Transverse colon (tissue), 4 donors: Measurements from ENCODE around the gene WWOX. TPM values are rescaled to one million over a fixed set of nuclear protein-coding genes. Genes with fewer than 3 reads are reported as not detected.
"Not testable (repeated sequence)": the region's sequence is repeated elsewhere in the genome, so short reads cannot be mapped to it uniquely, and the experiment has no call there.

Experiments
- DNase-seq: peaks from one replicate; pipeline ENCODE4 v3.0.0-alpha.2; 2019
- H3K27ac ChIP-seq, 4 donors: fragments of 200-600 bp; sonication (generic); 2 replicates each; pipeline ENCODE4 v1.5.1; 2016 to 2018; ENCODE audit warnings: inconsistent platforms in 4 of 4
- H3K27me3 ChIP-seq: fragments of 200-600 bp; sonication (generic); 2 replicates; pipeline ENCODE4 v1.5.1; 2017; ENCODE audit warnings: inconsistent platforms
- H3K36me3 ChIP-seq, 4 donors: fragments of 200-600 bp; sonication (generic); 2 replicates each; pipeline ENCODE4 v1.5.1; 2017 to 2019; ENCODE audit warnings: inconsistent platforms in 4 of 4
- H3K4me1 ChIP-seq, 4 donors: fragments of 200-600 bp; sonication (generic); 2 replicates each; pipeline ENCODE4 v1.5.1; 2017 to 2020; ENCODE audit warnings: inconsistent platforms in 4 of 4
- H3K4me3 ChIP-seq, 4 donors: fragments of 200-600 bp; sonication (generic); 1 replicate in 1 of 4; 2 replicates in 3 of 4; pipeline versions ENCODE4 v1.5.1 to v1.6.1; 2017 to 2019; ENCODE audit warnings: inconsistent platforms in 4 of 4
- H3K9me3 ChIP-seq, 2 donors: fragments of 200-600 bp; sonication (generic); 2 replicates each; pipeline ENCODE4 v1.5.1; 2017 to 2019; ENCODE audit warnings: inconsistent platforms in 2 of 2
- CTCF ChIP-seq, 5 experiments: fragments of 200-600 bp in 3 of 5; fragments of 450-650 bp in 2 of 5; sonication (generic) in 3 of 5; IDR thresholded peaks; 1 replicate in 2 of 5; 2 replicates in 3 of 5; pipeline ENCODE4 v1.5.1; 2016 to 2017; ENCODE audit warnings: antibody characterized with exemption in 5 of 5, inconsistent platforms in 3 of 5, mild to moderate bottlenecking in 2 of 5, moderate library complexity in 1 of 5
- EP300 ChIP-seq: sonication (generic); formaldehyde crosslinking; IDR thresholded peaks from one replicate; pipeline ENCODE4 v1.6.1; 2017; ENCODE audit warnings: antibody characterized with exemption, low read depth
- POLR2A ChIP-seq: fragments of 450-650 bp; IDR thresholded peaks from one replicate; pipeline ENCODE4 v1.6.1; 2016; ENCODE audit warnings: antibody characterized with exemption, mild to moderate bottlenecking, moderate library complexity
- POLR2AphosphoS5 ChIP-seq, 3 donors: sonication (generic); formaldehyde crosslinking; IDR thresholded peaks; one replicate each; pipeline ENCODE4 v1.6.1; 2016; ENCODE audit warnings: antibody characterized with exemption in 3 of 3
- WGBS, 2 donors: methylation state at CpG; one replicate each; pipeline ENCODE4 v1.1.5; 2018; ENCODE audit warnings: low coverage in 1 of 2; 5-methylcytosine and 5-hydroxymethylcytosine counted together
- in situ Hi-C, 4 donors: fragments of 200-750 bp; cut with MboI; loops; one replicate each; pipeline versions ENCODE4 v1.15.0 to v1.15.1; 2017; ENCODE audit warnings: low sequenced_read_pairs in 3 of 4, low pct_ligation_motif_present in 1 of 4, low pct_unique_long_range_greater_than_20kb in 1 of 4
- intact Hi-C: fragments of 100-400 bp; cut with DNase I; formaldehyde crosslinking; loops from one replicate; pipeline ENCODE4 v1.15.1; 2023; ENCODE audit warnings: low total_unique reads
- total RNA-seq, 4 donors: library from RNA; depleted of rRNA; stranded (reverse); fragments of >200 nt; gene quantifications; one replicate each; pipeline ENCODE4 v1.1.0, GENCODE V29; 2016

Gene WWOX
- total RNA-seq, 4 donors from 2014 or later, result 11.2 to 53.8 (median 24.8) TPM

GRCh38 chr16:79217375-79218011 is 1118.0 kb downstream of the WWOX start:
- 81 to 83% methylated on average over 5 to 6 of the region's 6 CpGs for WGBS, 2 donors

GRCh38 chr16:79218351-79218750 is 1118.9 kb downstream of the WWOX start:
- H3K36me3 ChIP-seq, result no peaks in the 10 kb centered on the region
- H3K4me3 ChIP-seq, result no peak overlapping the region
- peaks cover 0 to 11% (median 7%) of the 10 kb centered on the region in 4 donors for H3K4me1 ChIP-seq
- H3K9me3 ChIP-seq, result no peaks in the 10 kb centered on the region
- no peak overlapping the region for H3K27ac ChIP-seq
- no peak for DNase-seq
- H3K27me3 ChIP-seq, result no peaks in the 10 kb centered on the region
- TF ChIP-seq CTCF (IDR thresholded peaks at IDR 0.05), result no peak
- TF ChIP-seq EP300, result no peak
- TF ChIP-seq POLR2AphosphoS5 (IDR thresholded peaks at IDR 0.05), result no peak
- no peak for TF ChIP-seq POLR2A
- intact Hi-C loops, result no loop called here
- WGBS, 2 donors, result 40 to 52% methylated on average over 1 of the region's 1 CpG
- in situ Hi-C loops, result no loop called here

More at GRCh38 chr16:79217375-79218011, 1118.0 kb downstream of the WWOX start:
- Histone ChIP-seq H3K9me3 (no peaks in the 10 kb centered on the region), H3K36me3 (no peaks in the 10 kb centered on the region), H3K27ac (no peak overlapping the region), H3K4me3 (no peak overlapping the region), H3K4me1 (peaks cover 0 to 11% (median 7%) of the 10 kb centered on the region in 4 donors), H3K27me3 (no peaks in the 10 kb centered on the region)
- intact Hi-C loops, result no loop called here
- DNase-seq, result no peak
- TF ChIP-seq POLR2AphosphoS5 (IDR thresholded peaks at IDR 0.05), result no peak
- no peak for TF ChIP-seq EP300
- no peak for TF ChIP-seq POLR2A
- no peak for TF ChIP-seq CTCF (IDR thresholded peaks at IDR 0.05)
- in situ Hi-C loops, result no loop called here

GRCh38 chr16:79225994-79226393 is 1126.5 kb downstream of the WWOX start:
- H3K36me3 ChIP-seq, H3K27me3 ChIP-seq, H3K9me3 ChIP-seq, intact Hi-C loops, H3K4me3 ChIP-seq, DNase-seq, H3K4me1 ChIP-seq, in situ Hi-C loops, H3K27ac ChIP-seq: not testable (repeated sequence)
- WGBS, 2 donors, result 79 to 100% methylated on average over 2 to 3 of the region's 3 CpGs

DNA sequence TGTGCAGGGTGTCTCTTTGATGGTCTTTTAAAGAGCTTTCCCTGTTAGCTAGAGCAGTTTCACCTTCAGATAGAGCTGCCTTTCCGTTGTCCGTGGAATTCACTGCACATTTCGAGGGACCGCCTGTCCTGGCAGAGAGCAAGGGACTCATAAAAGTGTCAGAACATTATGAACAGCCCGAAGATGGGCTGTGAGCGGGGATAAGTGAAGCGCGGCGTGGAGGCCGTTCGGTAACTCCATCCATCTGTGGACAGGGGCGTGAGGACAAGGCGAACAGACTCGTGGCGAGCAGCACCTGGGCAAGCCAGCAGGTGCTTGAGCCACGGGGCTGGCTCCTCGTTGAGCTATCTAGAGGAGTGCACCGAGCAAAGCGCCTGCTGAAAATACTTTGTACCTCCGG is 1129.9 kb downstream of the WWOX start:
- Histone ChIP-seq H3K27me3 (no peaks in the 10 kb centered on the region), H3K4me1 (peaks cover 0 to 3% (median 0%) of the 10 kb centered on the region in 4 donors), H3K9me3 (no peaks in the 10 kb centered on the region), H3K4me3 (no peak overlapping the region), H3K36me3 (no peaks in the 10 kb centered on the region), H3K27ac (no peak overlapping the region)
- no peak for DNase-seq
- in situ Hi-C loops, result no loop called here
- 60 to 72% methylated on average over 1 to 20 of the region's 20 CpGs for WGBS, 2 donors
- TF ChIP-seq POLR2AphosphoS5 (IDR thresholded peaks at IDR 0.05) (no peak), POLR2A (no peak), CTCF (IDR thresholded peaks at IDR 0.05) (no peak), EP300 (no peak)
- intact Hi-C loops, result no loop called here

DNA sequence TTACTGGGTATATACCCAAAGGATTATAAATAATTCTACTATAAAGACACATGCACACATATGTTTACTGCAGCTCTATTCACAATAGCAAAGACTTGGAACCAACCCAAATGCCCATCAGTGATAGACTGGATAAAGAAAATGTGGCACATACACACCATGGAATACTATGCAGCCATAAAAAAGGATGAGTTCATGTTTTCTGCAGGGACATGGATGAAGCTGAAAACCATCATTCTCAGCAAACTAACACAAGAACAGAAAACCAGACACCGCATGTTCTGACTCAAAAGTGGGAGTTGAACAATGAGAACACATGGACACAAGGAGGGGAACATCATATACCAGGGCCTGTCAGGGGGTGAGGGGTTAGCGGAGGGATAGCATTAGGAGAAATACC is 1146.2 kb downstream of the WWOX start:
- DNase-seq, H3K27ac ChIP-seq, H3K4me3 ChIP-seq, H3K36me3 ChIP-seq, intact Hi-C loops, H3K9me3 ChIP-seq, H3K4me1 ChIP-seq, H3K27me3 ChIP-seq, in situ Hi-C loops: not testable (repeated sequence)
- WGBS, 2 donors, result 100% methylated on average over 1 to 2 of the region's 2 CpGs
